ENCODE data around the gene CKB. TPM values are rescaled to one million over a fixed set of nuclear protein-coding genes. Genes with fewer than 3 reads are reported as not detected.

CKB gene
- total and polyA plus RNA-seq, 2 experiments from 2014 or later: 18.5 to 28.0 TPM

DNA sequence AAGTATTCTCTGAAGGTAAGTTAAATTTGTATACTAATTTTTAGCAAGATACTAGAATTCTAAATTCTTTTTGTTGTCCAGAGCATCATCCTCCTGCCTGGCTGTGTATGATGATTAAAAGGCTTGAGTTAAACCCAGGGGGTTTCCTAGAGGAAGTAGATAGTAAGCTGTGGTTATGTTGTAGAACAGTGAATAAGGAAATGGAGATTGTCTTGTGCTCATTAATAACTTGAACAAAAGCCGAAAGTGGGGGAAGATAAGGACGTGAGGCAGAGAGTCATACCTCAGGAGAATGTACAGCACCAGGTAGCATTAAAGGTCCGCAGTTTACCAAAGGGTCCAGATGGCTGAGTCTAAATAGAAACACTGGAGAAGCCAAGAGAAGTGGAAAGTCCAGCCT lies 42.0 kb downstream of the CKB start:
- H2AFZ ChIP-seq: no peak overlapping the region
- in situ Hi-C loops (cut with MboI): no loop called here
- peaks cover 65% of the 10 kb centered on the region for H3K36me3 ChIP-seq (ENCODE audit: low read depth)
- DNase-seq: no peak
- peaks cover 57% of the 10 kb centered on the region for H3F3A ChIP-seq (ENCODE audit: insufficient read depth)
- no peak overlapping the region for H3K4me3 ChIP-seq
- peaks cover 14% of the 10 kb centered on the region for H3K4me1 ChIP-seq (ENCODE audit: insufficient read depth)
- H3K9me3 ChIP-seq (ENCODE audit: low read depth): no peaks in the 10 kb centered on the region
- WGBS, 2 experiments (ENCODE audit: low coverage in 1 of 2, low lambda C conversion rate in 2 of 2, missing lambda C conversion rate in 2 of 2): 97% methylated on average over 3 of the region's 3 CpGs
- H3K9me2 ChIP-seq (ENCODE audit: insufficient read depth): no peaks in the 10 kb centered on the region
- H3K9ac ChIP-seq: no peak overlapping the region
- H3K4me2 ChIP-seq (ENCODE audit: unreplicated experiment): no peak overlapping the region
- H4K20me1 ChIP-seq (ENCODE audit: insufficient read depth): peaks cover 6% of the 10 kb centered on the region; the same call in 1 of the 2 replicates
- peaks cover 48% of the 10 kb centered on the region for H3K79me2 ChIP-seq (ENCODE audit: insufficient read depth)
- H3K27ac ChIP-seq: no peak overlapping the region
- H3K27me3 ChIP-seq (replicated peaks; ENCODE audit: insufficient read depth): no peaks in the 10 kb centered on the region
- TF ChIP-seq EZH2phosphoT487 (IDR thresholded peaks at IDR 0.05; ENCODE audit: insufficient read depth, low read depth): no peak
- no peak for TF ChIP-seq EZH2 (IDR thresholded peaks at IDR 0.05; ENCODE audit: insufficient read depth, poor library complexity, severe bottlenecking)

DNA sequence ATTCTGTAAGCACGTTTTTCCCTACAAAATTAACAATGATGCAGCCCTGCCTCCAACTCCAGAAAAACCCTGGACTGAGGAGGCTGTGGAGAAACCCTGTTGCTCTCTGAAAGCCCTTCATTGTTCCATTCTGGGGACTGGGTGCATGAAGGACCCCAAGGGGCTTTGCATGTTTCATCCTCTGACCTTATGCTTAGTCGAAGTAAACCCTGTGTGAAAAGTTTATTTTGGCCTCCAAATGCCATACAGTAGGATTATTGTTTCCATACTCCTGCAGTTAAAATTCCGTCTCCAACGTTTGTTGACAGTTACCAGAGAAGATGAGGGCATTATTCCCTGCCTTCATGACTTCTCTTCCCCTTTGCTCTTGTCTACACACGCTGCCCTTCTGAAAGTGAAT lies 46.0 kb downstream of the CKB start:
- Histone ChIP-seq H3K27me3 (replicated peaks; ENCODE audit: insufficient read depth) (no peaks in the 10 kb centered on the region), H3K9me2 (ENCODE audit: insufficient read depth) (no peaks in the 10 kb centered on the region), H3K4me3 (no peak overlapping the region), H3K4me1 (ENCODE audit: insufficient read depth) (no peaks in the 10 kb centered on the region), H3F3A (ENCODE audit: insufficient read depth) (peaks cover 42% of the 10 kb centered on the region), H3K9me3 (ENCODE audit: low read depth) (no peaks in the 10 kb centered on the region), H3K79me2 (ENCODE audit: insufficient read depth) (peaks cover 61% of the 10 kb centered on the region), H3K36me3 (ENCODE audit: low read depth) (peaks cover 74% of the 10 kb centered on the region), H3K4me2 (ENCODE audit: unreplicated experiment) (no peak overlapping the region), H4K20me1 (ENCODE audit: insufficient read depth) (no peaks in the 10 kb centered on the region), H2AFZ (no peak overlapping the region), H3K27ac (no peak overlapping the region), H3K9ac (no peak overlapping the region)
- WGBS, 2 experiments (ENCODE audit: low coverage in 1 of 2, low lambda C conversion rate in 2 of 2, missing lambda C conversion rate in 2 of 2): 85% methylated on average over 5 of the region's 5 CpGs
- TF ChIP-seq EZH2 (IDR thresholded peaks at IDR 0.05; ENCODE audit: insufficient read depth, poor library complexity, severe bottlenecking) (no peak), EZH2phosphoT487 (IDR thresholded peaks at IDR 0.05; ENCODE audit: insufficient read depth, low read depth) (no peak)
- no peak for DNase-seq
- in situ Hi-C loops (cut with MboI): no loop called here

DNA sequence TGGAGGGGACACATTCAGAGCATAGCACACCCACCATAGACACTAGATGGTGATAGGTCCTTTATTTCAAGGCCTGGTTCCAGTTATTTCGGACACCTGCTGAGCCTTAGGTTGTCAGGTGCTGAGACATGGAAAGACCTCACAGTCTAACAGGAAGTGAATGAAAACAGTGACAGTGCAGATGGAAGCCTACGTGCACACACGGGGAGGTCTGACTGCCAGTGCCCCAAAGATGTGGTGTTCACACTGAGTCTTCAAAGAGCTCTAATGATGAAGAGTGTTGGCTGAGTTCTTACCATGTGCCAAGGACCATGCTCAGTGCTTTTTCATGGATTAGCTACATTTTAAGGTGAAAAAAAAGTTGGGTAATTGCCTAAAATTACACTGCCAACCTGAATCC lies 46.6 kb downstream of the CKB start:
- TF ChIP-seq EZH2phosphoT487 (IDR thresholded peaks at IDR 0.05; ENCODE audit: insufficient read depth, low read depth): no peak
- TF ChIP-seq EZH2 (IDR thresholded peaks at IDR 0.05; ENCODE audit: insufficient read depth, poor library complexity, severe bottlenecking): no peak

DNA sequence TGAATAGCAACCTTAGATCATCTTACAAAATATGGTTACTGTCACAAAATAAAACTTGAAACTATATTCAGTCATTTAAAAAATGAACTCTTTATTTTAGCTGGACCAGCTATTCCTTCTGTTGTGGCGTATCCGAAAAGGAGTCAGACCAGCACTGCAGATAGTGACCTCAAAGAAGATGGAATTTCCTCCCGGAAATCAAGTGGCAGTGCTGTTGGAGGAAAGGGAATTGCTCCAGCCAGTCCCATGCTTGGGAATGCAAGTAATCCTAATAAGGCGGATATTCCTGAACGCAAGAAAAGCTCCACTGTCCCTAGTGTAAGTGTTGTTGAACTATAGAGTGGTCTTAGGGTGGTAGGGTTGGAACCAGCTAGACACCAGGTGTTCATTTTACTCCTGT lies 47.7 kb downstream of the CKB start:
- Histone ChIP-seq H2AFZ (no peak overlapping the region), H3K27ac (no peak overlapping the region), H3K27me3 (replicated peaks; ENCODE audit: insufficient read depth) (no peaks in the 10 kb centered on the region), H4K20me1 (ENCODE audit: insufficient read depth) (no peaks in the 10 kb centered on the region), H3K4me2 (ENCODE audit: unreplicated experiment) (no peak overlapping the region), H3F3A (ENCODE audit: insufficient read depth) (peaks cover 26% of the 10 kb centered on the region; the same call in 1 of the 2 replicates), H3K4me3 (no peak overlapping the region), H3K79me2 (ENCODE audit: insufficient read depth) (peaks cover 59% of the 10 kb centered on the region), H3K4me1 (ENCODE audit: insufficient read depth) (no peaks in the 10 kb centered on the region), H3K9ac (no peak overlapping the region), H3K36me3 (ENCODE audit: low read depth) (peaks cover 72% of the 10 kb centered on the region), H3K9me3 (ENCODE audit: low read depth) (no peaks in the 10 kb centered on the region), H3K9me2 (ENCODE audit: insufficient read depth) (no peaks in the 10 kb centered on the region)
- in situ Hi-C loops (cut with MboI): no loop called here
- TF ChIP-seq EZH2phosphoT487 (IDR thresholded peaks at IDR 0.05; ENCODE audit: insufficient read depth, low read depth) (no peak), EZH2 (IDR thresholded peaks at IDR 0.05; ENCODE audit: insufficient read depth, poor library complexity, severe bottlenecking) (no peak)
- WGBS, 2 experiments (ENCODE audit: low coverage in 1 of 2, low lambda C conversion rate in 2 of 2, missing lambda C conversion rate in 2 of 2): 98% methylated on average over 5 of the region's 5 CpGs
- no peak for DNase-seq

More for the DNA sequence above, 46.6 kb downstream of the CKB start:
- H3K36me3 ChIP-seq (ENCODE audit: low read depth): peaks cover 75% of the 10 kb centered on the region
- no peak overlapping the region for H3K27ac ChIP-seq
- no peaks in the 10 kb centered on the region for H3K9me2 ChIP-seq (ENCODE audit: insufficient read depth)
- WGBS, 2 experiments (ENCODE audit: low coverage in 1 of 2, low lambda C conversion rate in 2 of 2, missing lambda C conversion rate in 2 of 2): 96 to 98% methylated on average over 3 of the region's 3 CpGs
- in situ Hi-C loops (cut with MboI): no loop called here
- no peak overlapping the region for H3K4me3 ChIP-seq
- H3K9me3 ChIP-seq (ENCODE audit: low read depth): no peaks in the 10 kb centered on the region
- H3K79me2 ChIP-seq (ENCODE audit: insufficient read depth): peaks cover 63% of the 10 kb centered on the region
- no peak overlapping the region for H3K9ac ChIP-seq
- H3K4me1 ChIP-seq (ENCODE audit: insufficient read depth): no peaks in the 10 kb centered on the region
- H3K4me2 ChIP-seq (ENCODE audit: unreplicated experiment): no peak overlapping the region
- peaks cover 38% of the 10 kb centered on the region for H3F3A ChIP-seq (ENCODE audit: insufficient read depth)
- no peaks in the 10 kb centered on the region for H4K20me1 ChIP-seq (ENCODE audit: insufficient read depth)
- no peaks in the 10 kb centered on the region for H3K27me3 ChIP-seq (replicated peaks; ENCODE audit: insufficient read depth)
- no peak for DNase-seq
- H2AFZ ChIP-seq: no peak overlapping the region

DNA sequence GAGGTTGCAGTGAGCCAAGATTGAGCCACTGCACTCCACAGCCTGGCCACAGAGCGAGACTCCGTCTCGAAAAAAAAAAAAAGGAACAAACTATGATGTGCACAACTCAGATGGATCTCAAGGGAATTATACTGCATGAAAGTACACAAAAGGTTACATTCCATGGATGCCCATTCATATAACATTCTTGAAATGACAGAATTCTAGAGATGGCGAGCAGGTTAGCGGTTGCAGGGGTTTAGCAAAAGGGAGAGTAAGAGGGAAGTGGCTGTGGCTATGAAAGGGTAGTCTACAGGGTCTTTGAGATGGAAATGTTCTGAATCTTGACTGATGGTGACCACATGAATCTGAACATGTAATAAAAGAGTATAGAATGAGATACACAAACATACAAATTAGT lies 49.7 kb downstream of the CKB start:
- Histone ChIP-seq H3K9ac (no peak overlapping the region), H3K4me3 (no peak overlapping the region), H3K4me1 (ENCODE audit: insufficient read depth) (no peaks in the 10 kb centered on the region), H3K36me3 (ENCODE audit: low read depth) (peaks cover 70% of the 10 kb centered on the region), H4K20me1 (ENCODE audit: insufficient read depth) (no peaks in the 10 kb centered on the region), H3K9me2 (ENCODE audit: insufficient read depth) (no peaks in the 10 kb centered on the region), H3K27ac (no peak overlapping the region), H2AFZ (no peak overlapping the region), H3K27me3 (replicated peaks; ENCODE audit: insufficient read depth) (no peaks in the 10 kb centered on the region), H3F3A (ENCODE audit: insufficient read depth) (peaks cover 23% of the 10 kb centered on the region; the same call in 1 of the 2 replicates), H3K79me2 (ENCODE audit: insufficient read depth) (peaks cover 48% of the 10 kb centered on the region), H3K4me2 (ENCODE audit: unreplicated experiment) (no peak overlapping the region), H3K9me3 (ENCODE audit: low read depth) (no peaks in the 10 kb centered on the region)
- in situ Hi-C loops (cut with MboI): no loop called here
- no peak for DNase-seq
- 96 to 100% methylated on average over 5 of the region's 5 CpGs for WGBS, 2 experiments (ENCODE audit: low coverage in 1 of 2, low lambda C conversion rate in 2 of 2, missing lambda C conversion rate in 2 of 2)
- TF ChIP-seq EZH2phosphoT487 (IDR thresholded peaks at IDR 0.05; ENCODE audit: insufficient read depth, low read depth): no peak
- no peak for TF ChIP-seq EZH2 (IDR thresholded peaks at IDR 0.05; ENCODE audit: insufficient read depth, poor library complexity, severe bottlenecking)

Small RNA genes within 50 kb of the gene (small RNA-seq; reads per million reads assigned to genes)
- gene RNU4-68P (ENCODE audit: low read depth, low replicate concordance) (1.1 reads per million, percentile 48 among the genes with 10 or more reads in this experiment), gene RNU7-160P (ENCODE audit: low read depth, low replicate concordance) (not detected)

Other genes with a start within 250 kb of the CKB start
- 133 and 156 TPM in 2 replicates for gene EIF5, start 188.6 kb downstream of the CKB start, total RNA-seq (2014; rRNA removed; shearing (Covaris generic))
- 502 and 518 TPM in 2 replicates for gene EIF5, start 188.6 kb downstream of the CKB start, polyA plus RNA-seq (2016; fragmentation: Nextera tagmentation; extraction: Ambion mirVana)
- gene MARK3, start 137.4 kb downstream of the CKB start, total RNA-seq (2014; rRNA removed; shearing (Covaris generic)): 80.6 and 107 TPM in 2 replicates
- 32.3 and 32.9 TPM in 2 replicates for gene MARK3, start 137.4 kb downstream of the CKB start, polyA plus RNA-seq (2016; fragmentation: Nextera tagmentation; extraction: Ambion mirVana)
- gene TRMT61A, start 6.4 kb upstream of the CKB start, total RNA-seq (2014; rRNA removed; shearing (Covaris generic)): 13.2 and 15.0 TPM in 2 replicates
- 12.7 and 13.3 TPM in 2 replicates for gene TRMT61A, start 6.4 kb upstream of the CKB start, polyA plus RNA-seq (2016; fragmentation: Nextera tagmentation; extraction: Ambion mirVana)
- gene BAG5, start 39.8 kb upstream of the CKB start, total RNA-seq (2014; rRNA removed; shearing (Covaris generic)): 23.9 and 25.8 TPM in 2 replicates
- gene BAG5, start 39.8 kb upstream of the CKB start, polyA plus RNA-seq (2016; fragmentation: Nextera tagmentation; extraction: Ambion mirVana): 28.6 and 29.1 TPM in 2 replicates
- 28.9 and 45.8 TPM in 2 replicates for gene COA8, start 40.1 kb upstream of the CKB start, total RNA-seq (2014; rRNA removed; shearing (Covaris generic))
- 96.3 and 108 TPM in 2 replicates for gene COA8, start 40.1 kb upstream of the CKB start, polyA plus RNA-seq (2016; fragmentation: Nextera tagmentation; extraction: Ambion mirVana)
- gene KLC1, start 106.4 kb upstream of the CKB start, total RNA-seq (2014; rRNA removed; shearing (Covaris generic)): 339 and 410 TPM in 2 replicates
- 177 and 184 TPM in 2 replicates for gene KLC1, start 106.4 kb upstream of the CKB start, polyA plus RNA-seq (2016; fragmentation: Nextera tagmentation; extraction: Ambion mirVana)
- 19.1 and 20.3 TPM in 2 replicates for gene XRCC3, start 192.6 kb upstream of the CKB start, total RNA-seq (2014; rRNA removed; shearing (Covaris generic))
- gene XRCC3, start 192.6 kb upstream of the CKB start, polyA plus RNA-seq (2016; fragmentation: Nextera tagmentation; extraction: Ambion mirVana): 4.0 and 4.9 TPM in 2 replicates
- gene ZFYVE21, start 193.0 kb upstream of the CKB start, total RNA-seq (2014; rRNA removed; shearing (Covaris generic)): 60.3 and 77.4 TPM in 2 replicates
- gene ZFYVE21, start 193.0 kb upstream of the CKB start, polyA plus RNA-seq (2016; fragmentation: Nextera tagmentation; extraction: Ambion mirVana): 112 and 120 TPM in 2 replicates